Liver (tissue), 10 donors: ENCODE results near the gene RAMP2. TPM values are rescaled to one million over a fixed set of nuclear protein-coding genes. Genes with fewer than 3 reads are reported as not detected.

Experiments used
- DNase-seq: peaks from one replicate; pipeline ENCODE4 v3.0.0-alpha.2; 2017; ENCODE audit warnings: low spot score
- H3K27ac ChIP-seq, 2 donors: one replicate each; pipeline ENCODE4 v1.7.0; 2013; ENCODE audit warnings: inconsistent platforms in 2 of 2, low read length in 2 of 2, control low read depth in 1 of 2, low read depth in 1 of 2, mild to moderate bottlenecking in 1 of 2
- H3K27me3 ChIP-seq, 4 donors: one replicate each; pipeline versions ENCODE4 v1.6.1 to v1.7.0; 2013; ENCODE audit warnings: low read length in 3 of 4, inconsistent platforms in 1 of 4, mild to moderate bottlenecking in 1 of 4, moderate library complexity in 1 of 4; ENCODE audit not compliant: control insufficient read depth in 4 of 4, insufficient read depth in 4 of 4
- H3K36me3 ChIP-seq, 4 donors: one replicate each; pipeline versions ENCODE4 v1.6.1 to v1.7.0; 2013; ENCODE audit warnings: low read length in 3 of 4, mild to moderate bottlenecking in 3 of 4, low read depth in 1 of 4, moderate library complexity in 1 of 4; ENCODE audit not compliant: control insufficient read depth in 4 of 4, insufficient read depth in 3 of 4
- H3K4me1 ChIP-seq, 4 donors: one replicate each; pipeline versions ENCODE4 v1.6.1 to v1.7.0; 2013; ENCODE audit warnings: low read length in 3 of 4, mild to moderate bottlenecking in 3 of 4, moderate library complexity in 1 of 4; ENCODE audit not compliant: control insufficient read depth in 4 of 4, insufficient read depth in 4 of 4
- H3K4me3 ChIP-seq, 3 donors: one replicate each; pipeline versions ENCODE4 v1.6.1 to v1.7.0; 2013; ENCODE audit warnings: low read length in 3 of 3, control low read depth in 1 of 3, low read depth in 1 of 3, mild to moderate bottlenecking in 1 of 3
- H3K9ac ChIP-seq, 2 donors: one replicate each; pipeline ENCODE4 v1.7.0; 2013; ENCODE audit warnings: low read length in 2 of 2, mild to moderate bottlenecking in 2 of 2, moderate library complexity in 2 of 2, control low read depth in 1 of 2, low read depth in 1 of 2
- H3K9me3 ChIP-seq, 4 donors: one replicate each; pipeline versions ENCODE4 v1.6.1 to v1.7.0; 2013; ENCODE audit warnings: low read length in 3 of 4; ENCODE audit not compliant: control insufficient read depth in 4 of 4
- EGR1 ChIP-seq, 2 donors: IDR thresholded peaks; 2 replicates each; pipeline ENCODE4 v1.6.1; 2016 to 2018; ENCODE audit warnings: antibody characterized with exemption in 2 of 2, low read depth in 2 of 2
- FOXA2 ChIP-seq: IDR thresholded peaks from 2 replicates; pipeline ENCODE4 v1.6.1; 2016; ENCODE audit warnings: antibody characterized with exemption
- GABPA ChIP-seq, 2 donors: IDR thresholded peaks in 1 of 2; conservative IDR thresholded peaks in 1 of 2; 2 replicates each; pipeline ENCODE4 v1.6.1; 2016; ENCODE audit warnings: antibody characterized with exemption in 2 of 2, mild to moderate bottlenecking in 1 of 2, moderate library complexity in 1 of 2
- NR2F2 ChIP-seq: IDR thresholded peaks from 2 replicates; pipeline ENCODE4 v1.6.1; 2016; ENCODE audit warnings: antibody characterized with exemption
- RAD21 ChIP-seq, 2 donors: IDR thresholded peaks; 2 replicates each; pipeline ENCODE4 v1.6.1; 2016; ENCODE audit warnings: antibody characterized with exemption in 2 of 2, mild to moderate bottlenecking in 2 of 2
- RXRA ChIP-seq, 2 donors: IDR thresholded peaks; 2 replicates each; pipeline ENCODE4 v1.6.1; 2017 to 2018; ENCODE audit warnings: antibody characterized with exemption in 2 of 2, mild to moderate bottlenecking in 1 of 2
- SP1 ChIP-seq: IDR thresholded peaks from 2 replicates; pipeline ENCODE4 v1.6.1; 2018; ENCODE audit warnings: antibody characterized with exemption, mild to moderate bottlenecking
- WGBS: extraction: QIAGEN DNeasy Blood & Tissue Kit; methylation state at CpG from one replicate; pipeline ENCODE4 v1.1.7; 2013; 5-methylcytosine and 5-hydroxymethylcytosine counted together
- polyA plus RNA-seq, 2 donors: library from polyadenylated mRNA; stranded (reverse) in 1 of 2; unstranded in 1 of 2; fragments of 200-250 nt in 1 of 2; fragments of >200 nt in 1 of 2; fragmentation: Nextera tagmentation in 1 of 2; extraction: Ambion mirVana in 1 of 2; gene quantifications; one replicate each; pipeline versions ENCODE4 v1.2.1 to v1.2.3, GENCODE V29; 2013 to 2015
- small RNA-seq: library from RNA; depleted of rRNA; stranded (forward); fragments of <200 nt; gene quantifications from one replicate; pipeline ENCODE3, GENCODE V24; 2014
- total RNA-seq, 2 donors: library from RNA; depleted of rRNA; stranded (reverse); fragments of >200 nt; gene quantifications; one replicate each; pipeline ENCODE4 v1.2.3, GENCODE V29; 2014
- TF ChIP-seq, protein P1 (sequence below): IDR thresholded peaks from 2 replicates; pipeline ENCODE4 v1.6.1; 2016; ENCODE audit warnings: antibody characterized with exemption
- TF ChIP-seq, protein P2 (sequence below): fragments of 150-350 bp; IDR thresholded peaks from 2 replicates; pipeline ENCODE4 v1.5.1; 2017; ENCODE audit warnings: improper control_type of control experiment, low read depth, low read length; ENCODE audit not compliant: missing input control
- donor health status: healthy.
- donor health status: healthy.
- donor health status: healthy.
- donor health status: healthy.
- donor health status: healthy.

The RAMP2 gene
- total and polyA plus RNA-seq, 4 donors: 0.92 to 17.2 (median 5.1) TPM

- Histone ChIP-seq H3K9me3 (no peaks in the 10 kb centered on the region), H3K36me3 (peaks cover 4 to 22% (median 19%) of the 10 kb centered on the region in 4 donors), H3K4me1 (peaks cover 0 to 14% (median 5%) of the 10 kb centered on the region in 4 donors), H3K27me3 (no peaks in the 10 kb centered on the region), H3K4me3 (no peak overlapping the region), H3K9ac (no peak overlapping the region), H3K27ac (no peak overlapping the region)
- no peak for DNase-seq
- TF ChIP-seq SP1 (no peak), RXRA (IDR thresholded peaks at IDR 0.05) (no peak), GABPA (IDR thresholded peaks at IDR 0.05 in 1 of 2, conservative IDR thresholded peaks at IDR 0.05 in 1 of 2) (peak in 1 of 2 donors; percentile 31), FOXA2 (no peak), RAD21 (IDR thresholded peaks at IDR 0.05) (peak in 1 of 2 donors; percentile 21), EGR1 (IDR thresholded peaks at IDR 0.05; ENCODE audit: low read depth in 2 of 2) (no peak), NR2F2 (no peak)
- TF ChIP-seq, protein P1, sequence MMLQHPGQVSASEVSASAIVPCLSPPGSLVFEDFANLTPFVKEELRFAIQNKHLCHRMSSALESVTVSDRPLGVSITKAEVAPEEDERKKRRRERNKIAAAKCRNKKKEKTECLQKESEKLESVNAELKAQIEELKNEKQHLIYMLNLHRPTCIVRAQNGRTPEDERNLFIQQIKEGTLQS: no peak
- TF ChIP-seq, protein P2, sequence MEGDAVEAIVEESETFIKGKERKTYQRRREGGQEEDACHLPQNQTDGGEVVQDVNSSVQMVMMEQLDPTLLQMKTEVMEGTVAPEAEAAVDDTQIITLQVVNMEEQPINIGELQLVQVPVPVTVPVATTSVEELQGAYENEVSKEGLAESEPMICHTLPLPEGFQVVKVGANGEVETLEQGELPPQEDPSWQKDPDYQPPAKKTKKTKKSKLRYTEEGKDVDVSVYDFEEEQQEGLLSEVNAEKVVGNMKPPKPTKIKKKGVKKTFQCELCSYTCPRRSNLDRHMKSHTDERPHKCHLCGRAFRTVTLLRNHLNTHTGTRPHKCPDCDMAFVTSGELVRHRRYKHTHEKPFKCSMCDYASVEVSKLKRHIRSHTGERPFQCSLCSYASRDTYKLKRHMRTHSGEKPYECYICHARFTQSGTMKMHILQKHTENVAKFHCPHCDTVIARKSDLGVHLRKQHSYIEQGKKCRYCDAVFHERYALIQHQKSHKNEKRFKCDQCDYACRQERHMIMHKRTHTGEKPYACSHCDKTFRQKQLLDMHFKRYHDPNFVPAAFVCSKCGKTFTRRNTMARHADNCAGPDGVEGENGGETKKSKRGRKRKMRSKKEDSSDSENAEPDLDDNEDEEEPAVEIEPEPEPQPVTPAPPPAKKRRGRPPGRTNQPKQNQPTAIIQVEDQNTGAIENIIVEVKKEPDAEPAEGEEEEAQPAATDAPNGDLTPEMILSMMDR: no peak
- WGBS: 33% methylated on average over 3 of the region's 3 CpGs
These were observed 48.2 kb downstream of the RAMP2 start for GRCh38 chr17:42809250-42809649.

Small RNA genes lying within 50 kb of the gene (small RNA-seq; reads per million reads assigned to genes)
- not detected for gene HMGN2P15

Other genes starting within 250 kb of the RAMP2 start
- 10 to 100 TPM; 20.5 to 37.4 TPM for gene NAGLU, start 225.0 kb upstream of the RAMP2 start, total RNA-seq
- 10 to 100 TPM; 15.5 to 41.2 TPM for gene NAGLU, start 225.0 kb upstream of the RAMP2 start, polyA plus RNA-seq
- gene HSD17B1, start 208.3 kb upstream of the RAMP2 start, total RNA-seq: 1 to 10 TPM in 1 of 2 donors, under 1 TPM in 1; 0.67 to 1.0 TPM
- 1 to 10 TPM; 1.0 to 1.8 TPM for gene HSD17B1, start 208.3 kb upstream of the RAMP2 start, polyA plus RNA-seq
- gene COASY, start 199.1 kb upstream of the RAMP2 start, total RNA-seq: 10 to 100 TPM; 18.2 to 33.4 TPM
- 10 to 100 TPM; 70.0 to 78.1 TPM for gene COASY, start 199.1 kb upstream of the RAMP2 start, polyA plus RNA-seq
- 10 to 100 TPM; 19.4 to 40.0 TPM for gene MLX, start 194.1 kb upstream of the RAMP2 start, total RNA-seq
- 10 to 100 TPM; 29.2 to 35.1 TPM for gene MLX, start 194.1 kb upstream of the RAMP2 start, polyA plus RNA-seq
- gene PSMC3IP, start 183.5 kb upstream of the RAMP2 start, total RNA-seq: 1 to 10 TPM; 1.3 to 3.0 TPM
- under 1 TPM; 0.58 to 0.88 TPM for gene PSMC3IP, start 183.5 kb upstream of the RAMP2 start, polyA plus RNA-seq
- gene RETREG3, start 151.9 kb upstream of the RAMP2 start, total RNA-seq: 10 to 100 TPM; 41.1 to 44.3 TPM
- 10 to 100 TPM in 1 of 2 donors, 1 to 10 TPM in 1; 9.0 to 12.1 TPM for gene RETREG3, start 151.9 kb upstream of the RAMP2 start, polyA plus RNA-seq
- gene TUBG1, start 151.5 kb upstream of the RAMP2 start, total RNA-seq: 10 to 100 TPM; 12.5 to 51.1 TPM
- 10 to 100 TPM; 26.3 to 28.0 TPM for gene TUBG1, start 151.5 kb upstream of the RAMP2 start, polyA plus RNA-seq
- gene TUBG2, start 101.9 kb upstream of the RAMP2 start, total RNA-seq: 1 to 10 TPM; 1.4 to 5.0 TPM
- gene TUBG2, start 101.9 kb upstream of the RAMP2 start, polyA plus RNA-seq: 10 to 100 TPM in 1 of 2 donors, 1 to 10 TPM in 1; 5.0 to 10.8 TPM
- gene PLEKHH3, start 84.2 kb upstream of the RAMP2 start, total RNA-seq: 1 to 10 TPM; 4.2 to 8.5 TPM
- gene PLEKHH3, start 84.2 kb upstream of the RAMP2 start, polyA plus RNA-seq: 10 to 100 TPM in 1 of 2 donors, 1 to 10 TPM in 1; 7.4 to 10.3 TPM
- under 1 TPM; 0.05 to 0.42 TPM for gene CCR10, start 79.4 kb upstream of the RAMP2 start, total RNA-seq
- under 1 TPM; 0.17 to 0.44 TPM for gene CCR10, start 79.4 kb upstream of the RAMP2 start, polyA plus RNA-seq
- gene CNTNAP1, start 78.7 kb upstream of the RAMP2 start, total RNA-seq: under 1 TPM; 0.70 to 0.75 TPM
- gene CNTNAP1, start 78.7 kb upstream of the RAMP2 start, polyA plus RNA-seq: under 1 TPM; 0.08 to 0.50 TPM
- gene EZH1, start 16.2 kb upstream of the RAMP2 start, total RNA-seq: 10 to 100 TPM; 15.4 to 18.3 TPM
- 1 to 10 TPM; 4.3 to 6.3 TPM for gene EZH1, start 16.2 kb upstream of the RAMP2 start, polyA plus RNA-seq
- 10 to 100 TPM; 40.9 to 43.0 TPM for gene VPS25, start 12.2 kb downstream of the RAMP2 start, total RNA-seq
- 10 to 100 TPM; 58.9 to 65.7 TPM for gene VPS25, start 12.2 kb downstream of the RAMP2 start, polyA plus RNA-seq
- 1 to 10 TPM in 1 of 2 donors, under 1 TPM in 1; 0.33 to 7.5 TPM for gene WNK4, start 19.4 kb downstream of the RAMP2 start, total RNA-seq
- gene WNK4, start 19.4 kb downstream of the RAMP2 start, polyA plus RNA-seq: under 1 TPM; 0.40 to 0.60 TPM
- gene COA3, start 37.5 kb downstream of the RAMP2 start, total RNA-seq: 10 to 100 TPM; 62.3 to 74.1 TPM
- gene COA3, start 37.5 kb downstream of the RAMP2 start, polyA plus RNA-seq: 100 to 1,000 TPM; 132 to 294 TPM
- gene CNTD1, start 37.6 kb downstream of the RAMP2 start, total RNA-seq: under 1 TPM in 1 of 2 donors, not detected in 1; 0.93 TPM
- under 1 TPM; 0.28 to 0.89 TPM for gene CNTD1, start 37.6 kb downstream of the RAMP2 start, polyA plus RNA-seq
- 10 to 100 TPM; 47.6 to 64.1 TPM for gene BECN1, start 63.1 kb downstream of the RAMP2 start, total RNA-seq
- 10 to 100 TPM; 37.7 to 44.2 TPM for gene BECN1, start 63.1 kb downstream of the RAMP2 start, polyA plus RNA-seq
- gene PSME3, start 72.2 kb downstream of the RAMP2 start, total RNA-seq: 10 to 100 TPM; 25.0 to 46.7 TPM
- gene PSME3, start 72.2 kb downstream of the RAMP2 start, polyA plus RNA-seq: 10 to 100 TPM; 33.0 to 55.3 TPM
- 1 to 10 TPM in 1 of 2 donors, under 1 TPM in 1; 0.33 to 2.4 TPM for gene AOC2, start 83.4 kb downstream of the RAMP2 start, total RNA-seq
- gene AOC2, start 83.4 kb downstream of the RAMP2 start, polyA plus RNA-seq: under 1 TPM; 0.17 to 0.50 TPM
- 1 to 10 TPM; 2.4 to 6.9 TPM for gene AOC3, start 90.0 kb downstream of the RAMP2 start, total RNA-seq
- gene AOC3, start 90.0 kb downstream of the RAMP2 start, polyA plus RNA-seq: 10 to 100 TPM in 1 of 2 donors, 1 to 10 TPM in 1; 2.0 to 18.2 TPM
- gene G6PC1, start 139.6 kb downstream of the RAMP2 start, total RNA-seq: 100 to 1,000 TPM in 1 of 2 donors, 10 to 100 TPM in 1; 23.8 to 271 TPM
- gene G6PC1, start 139.6 kb downstream of the RAMP2 start, polyA plus RNA-seq: 100 to 1,000 TPM in 1 of 2 donors, 10 to 100 TPM in 1; 84.7 to 144 TPM
- gene AARSD1, start 203.2 kb downstream of the RAMP2 start, total RNA-seq: 10 to 100 TPM in 1 of 2 donors, 1 to 10 TPM in 1; 8.2 to 17.8 TPM
- 10 to 100 TPM; 21.3 to 25.2 TPM for gene AARSD1, start 203.2 kb downstream of the RAMP2 start, polyA plus RNA-seq
- gene PTGES3L, start 218.9 kb downstream of the RAMP2 start, total RNA-seq: under 1 TPM; 0.08 to 0.19 TPM
- under 1 TPM in 1 of 2 donors, not detected in 1; 0.13 TPM for gene PTGES3L, start 218.9 kb downstream of the RAMP2 start, polyA plus RNA-seq
- gene RUNDC1, start 219.3 kb downstream of the RAMP2 start, total RNA-seq: 1 to 10 TPM; 5.6 to 8.1 TPM
- 1 to 10 TPM; 2.9 to 3.2 TPM for gene RUNDC1, start 219.3 kb downstream of the RAMP2 start, polyA plus RNA-seq
- gene RPL27, start 237.2 kb downstream of the RAMP2 start, total RNA-seq: 100 to 1,000 TPM; 188 to 422 TPM
- 100 to 1,000 TPM; 463 to 928 TPM for gene RPL27, start 237.2 kb downstream of the RAMP2 start, polyA plus RNA-seq
- 10 to 100 TPM; 11.9 to 20.7 TPM for gene IFI35, start 245.6 kb downstream of the RAMP2 start, total RNA-seq
- 10 to 100 TPM; 23.4 to 34.6 TPM for gene IFI35, start 245.6 kb downstream of the RAMP2 start, polyA plus RNA-seq